ENCODE results near the gene SNCAIP.
A peak's percentile ranks its signal among the peaks of the same experiment; 100 is the strongest.
"Not testable (repeated sequence)": the region's sequence is repeated elsewhere in the genome, so short reads cannot be mapped to it uniquely, and the experiment has no call there.

The SNCAIP gene

DNA sequence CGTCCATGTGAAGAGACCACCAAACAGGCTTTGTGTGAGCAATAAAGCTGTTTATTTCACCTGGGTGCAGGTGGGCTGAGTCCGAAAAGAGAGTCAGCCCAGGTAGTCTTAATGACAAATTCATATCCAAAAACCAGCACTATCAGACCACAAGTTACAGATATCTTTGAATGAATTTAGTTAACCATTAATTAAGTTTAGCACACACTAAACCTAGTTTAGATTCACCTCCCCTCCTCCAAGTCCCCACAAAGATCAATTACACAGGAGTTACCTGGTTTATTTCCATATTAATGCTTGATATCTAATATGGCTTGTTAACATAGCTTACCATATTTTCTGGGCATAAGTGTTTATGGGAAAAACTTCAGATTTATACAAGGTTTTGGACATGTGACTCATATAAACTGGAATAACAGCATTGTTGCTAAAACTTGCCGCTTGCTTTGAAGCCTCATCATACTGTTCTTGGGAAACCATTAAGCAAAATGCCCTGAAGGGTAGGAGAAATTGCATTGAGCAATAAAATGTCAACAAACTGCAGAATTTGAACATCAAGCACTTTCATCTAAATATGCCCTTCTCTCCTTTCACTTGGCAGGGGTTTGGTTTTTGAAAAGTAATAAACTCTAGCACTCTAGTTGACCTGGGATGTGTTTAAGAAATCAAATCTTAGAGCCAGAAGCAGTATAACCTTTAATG, 166.9 kb downstream of the SNCAIP start:
- no peak for DNase-seq (ENCODE audit: low spot score)
- Histone ChIP-seq H3K27ac (ENCODE audit: poor library complexity, severe bottlenecking) (peak overlapping the region; percentile 11), H3K27me3 (ENCODE audit: insufficient read depth, poor library complexity, severe bottlenecking) (no peaks in the 10 kb centered on the region), H3K36me3 (ENCODE audit: low read depth) (no peaks in the 10 kb centered on the region), H3K4me3 (ENCODE audit: severe bottlenecking) (no peak overlapping the region), H3K4me1 (ENCODE audit: insufficient read depth, poor library complexity, severe bottlenecking) (peaks cover 27% of the 10 kb centered on the region), H3K9me3 (ENCODE audit: severe bottlenecking) (no peaks in the 10 kb centered on the region)
- ATAC-seq (ENCODE audit: low read depth): peak; percentile 89
- TF ChIP-seq, protein P1, sequence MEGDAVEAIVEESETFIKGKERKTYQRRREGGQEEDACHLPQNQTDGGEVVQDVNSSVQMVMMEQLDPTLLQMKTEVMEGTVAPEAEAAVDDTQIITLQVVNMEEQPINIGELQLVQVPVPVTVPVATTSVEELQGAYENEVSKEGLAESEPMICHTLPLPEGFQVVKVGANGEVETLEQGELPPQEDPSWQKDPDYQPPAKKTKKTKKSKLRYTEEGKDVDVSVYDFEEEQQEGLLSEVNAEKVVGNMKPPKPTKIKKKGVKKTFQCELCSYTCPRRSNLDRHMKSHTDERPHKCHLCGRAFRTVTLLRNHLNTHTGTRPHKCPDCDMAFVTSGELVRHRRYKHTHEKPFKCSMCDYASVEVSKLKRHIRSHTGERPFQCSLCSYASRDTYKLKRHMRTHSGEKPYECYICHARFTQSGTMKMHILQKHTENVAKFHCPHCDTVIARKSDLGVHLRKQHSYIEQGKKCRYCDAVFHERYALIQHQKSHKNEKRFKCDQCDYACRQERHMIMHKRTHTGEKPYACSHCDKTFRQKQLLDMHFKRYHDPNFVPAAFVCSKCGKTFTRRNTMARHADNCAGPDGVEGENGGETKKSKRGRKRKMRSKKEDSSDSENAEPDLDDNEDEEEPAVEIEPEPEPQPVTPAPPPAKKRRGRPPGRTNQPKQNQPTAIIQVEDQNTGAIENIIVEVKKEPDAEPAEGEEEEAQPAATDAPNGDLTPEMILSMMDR (IDR thresholded peaks at IDR 0.05; ENCODE audit: poor library complexity, severe bottlenecking): no peak

DNA sequence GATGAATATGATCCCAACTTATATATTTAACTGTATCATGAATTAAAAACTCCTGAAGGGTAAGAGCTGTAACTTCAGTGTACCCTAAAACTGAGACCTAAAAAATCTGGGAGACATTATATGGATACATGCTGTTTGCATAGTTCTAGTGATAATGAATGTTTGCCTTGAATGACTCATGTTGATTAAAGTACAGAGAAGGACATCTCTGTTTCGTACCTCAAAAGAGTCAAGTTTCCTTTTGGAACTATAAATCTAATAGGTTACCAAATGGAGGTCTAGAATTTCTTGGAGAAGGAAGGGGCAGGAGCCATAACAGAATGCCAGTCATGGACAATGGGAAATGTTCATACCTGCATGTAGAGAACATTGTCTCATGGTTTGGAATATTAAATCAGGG, 168.1 kb downstream of the SNCAIP start:
- no peaks in the 10 kb centered on the region for H3K9me3 ChIP-seq (ENCODE audit: severe bottlenecking)
- ATAC-seq (ENCODE audit: low read depth) (peak; percentile 71), DNase-seq (ENCODE audit: low spot score) (no peak)
- no peaks in the 10 kb centered on the region for H3K27me3 ChIP-seq (ENCODE audit: insufficient read depth, poor library complexity, severe bottlenecking)
- peaks cover 27% of the 10 kb centered on the region for H3K4me1 ChIP-seq (ENCODE audit: insufficient read depth, poor library complexity, severe bottlenecking)
- H3K4me3 ChIP-seq (ENCODE audit: severe bottlenecking): no peak overlapping the region
- TF ChIP-seq, protein P1 (IDR thresholded peaks at IDR 0.05; ENCODE audit: poor library complexity, severe bottlenecking): no peak
- peak overlapping the region; percentile 11 for H3K27ac ChIP-seq (ENCODE audit: poor library complexity, severe bottlenecking)
- H3K36me3 ChIP-seq (ENCODE audit: low read depth): no peaks in the 10 kb centered on the region

DNA sequence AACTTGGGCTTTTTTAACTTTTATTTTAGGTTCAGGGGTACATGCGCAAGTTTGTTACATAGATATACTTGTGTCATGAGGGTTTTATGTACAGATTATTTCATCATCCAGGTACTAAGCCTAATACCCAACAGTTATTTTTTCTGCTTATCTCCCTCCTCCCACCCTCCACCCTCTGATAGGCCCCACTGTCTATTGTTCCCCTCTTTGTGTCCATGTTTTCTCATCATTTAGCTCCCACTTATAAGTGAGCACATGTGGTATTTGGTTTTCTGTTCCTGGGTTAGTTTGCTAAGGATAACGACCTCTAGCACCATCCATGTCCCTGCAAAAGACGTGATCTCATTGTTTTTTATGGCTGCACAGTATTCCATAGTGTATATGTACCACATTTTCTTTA, 172.1 kb downstream of the SNCAIP start:
- TF ChIP-seq, protein P1 (IDR thresholded peaks at IDR 0.05; ENCODE audit: poor library complexity, severe bottlenecking): no peak

DNA sequence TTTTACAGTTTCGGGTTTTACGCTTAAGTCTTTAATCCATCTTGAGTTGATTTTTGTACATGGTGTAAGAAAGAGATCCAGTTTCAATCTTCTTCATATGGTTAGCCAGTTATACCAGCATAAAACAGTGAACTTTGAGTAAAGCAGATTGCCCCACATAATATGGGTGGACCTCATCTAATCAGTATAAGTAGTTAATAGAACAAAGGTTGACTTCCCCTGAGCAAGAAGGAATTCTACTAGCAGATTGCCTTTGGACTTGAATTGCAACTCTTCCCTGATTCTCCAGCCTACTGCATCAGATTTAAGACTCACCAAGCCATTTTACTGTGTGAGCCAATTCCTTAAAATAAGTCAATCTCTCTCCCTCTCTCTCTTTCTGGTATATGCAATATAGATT, 173.2 kb downstream of the SNCAIP start:
- Histone ChIP-seq H3K27me3 (ENCODE audit: insufficient read depth, poor library complexity, severe bottlenecking) (no peaks in the 10 kb centered on the region), H3K4me3 (ENCODE audit: severe bottlenecking) (no peak overlapping the region), H3K4me1 (ENCODE audit: insufficient read depth, poor library complexity, severe bottlenecking) (peaks cover 8% of the 10 kb centered on the region), H3K36me3 (ENCODE audit: low read depth) (no peaks in the 10 kb centered on the region), H3K27ac (ENCODE audit: poor library complexity, severe bottlenecking) (no peak overlapping the region), H3K9me3 (ENCODE audit: severe bottlenecking) (no peaks in the 10 kb centered on the region)
- no peak for DNase-seq (ENCODE audit: low spot score)
- ATAC-seq (ENCODE audit: low read depth): no peak
- TF ChIP-seq, protein P1 (IDR thresholded peaks at IDR 0.05; ENCODE audit: poor library complexity, severe bottlenecking): no peak

More for the DNA sequence above, 172.1 kb downstream of the SNCAIP start:
- H3K27ac ChIP-seq (ENCODE audit: poor library complexity, severe bottlenecking): no peak overlapping the region
- no peaks in the 10 kb centered on the region for H3K36me3 ChIP-seq (ENCODE audit: low read depth)
- H3K4me3 ChIP-seq (ENCODE audit: severe bottlenecking): no peak overlapping the region
- ATAC-seq (ENCODE audit: low read depth) (no peak), DNase-seq (ENCODE audit: low spot score) (no peak)
- no peaks in the 10 kb centered on the region for H3K27me3 ChIP-seq (ENCODE audit: insufficient read depth, poor library complexity, severe bottlenecking)
- peaks cover 19% of the 10 kb centered on the region for H3K4me1 ChIP-seq (ENCODE audit: insufficient read depth, poor library complexity, severe bottlenecking)
- no peaks in the 10 kb centered on the region for H3K9me3 ChIP-seq (ENCODE audit: severe bottlenecking)

DNA sequence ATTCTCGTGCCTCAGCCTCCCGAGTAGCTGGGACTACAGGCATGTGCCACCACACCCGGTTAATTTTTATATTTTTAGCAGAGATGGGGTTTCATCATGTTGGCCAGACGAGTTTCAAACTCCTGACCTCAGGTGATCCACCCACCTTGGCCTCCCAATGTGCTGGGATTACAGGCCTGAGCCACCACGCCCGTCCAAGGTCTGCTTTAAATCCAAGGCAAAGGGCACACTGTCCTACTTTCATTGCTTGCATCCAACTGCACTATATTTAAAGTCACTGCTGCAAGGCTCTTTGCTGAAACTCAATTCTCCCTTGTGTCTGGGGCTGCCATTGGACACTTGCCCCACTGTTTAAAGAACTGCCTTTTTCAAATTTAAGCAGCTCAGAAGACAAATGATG, 174.6 kb downstream of the SNCAIP start:
- not testable (repeated sequence) for H3K9me3 ChIP-seq (ENCODE audit: severe bottlenecking); H3K27ac ChIP-seq (ENCODE audit: poor library complexity, severe bottlenecking); DNase-seq (ENCODE audit: low spot score); H3K36me3 ChIP-seq (ENCODE audit: low read depth); H3K4me3 ChIP-seq (ENCODE audit: severe bottlenecking); ATAC-seq (ENCODE audit: low read depth); H3K27me3 ChIP-seq (ENCODE audit: insufficient read depth, poor library complexity, severe bottlenecking); H3K4me1 ChIP-seq (ENCODE audit: insufficient read depth, poor library complexity, severe bottlenecking)

All from RWPE2 (cell line).